ENCODE results near the gene TASP1. TPM values are rescaled to one million over a fixed set of nuclear protein-coding genes. Genes with fewer than 3 reads are reported as not detected.
"Not testable (repeated sequence)": the region's sequence is repeated elsewhere in the genome, so short reads cannot be mapped to it uniquely, and the experiment has no call there.

The TASP1 gene
- total RNA-seq, 1 experiment from 2014 or later, result 8.9 TPM

DNA sequence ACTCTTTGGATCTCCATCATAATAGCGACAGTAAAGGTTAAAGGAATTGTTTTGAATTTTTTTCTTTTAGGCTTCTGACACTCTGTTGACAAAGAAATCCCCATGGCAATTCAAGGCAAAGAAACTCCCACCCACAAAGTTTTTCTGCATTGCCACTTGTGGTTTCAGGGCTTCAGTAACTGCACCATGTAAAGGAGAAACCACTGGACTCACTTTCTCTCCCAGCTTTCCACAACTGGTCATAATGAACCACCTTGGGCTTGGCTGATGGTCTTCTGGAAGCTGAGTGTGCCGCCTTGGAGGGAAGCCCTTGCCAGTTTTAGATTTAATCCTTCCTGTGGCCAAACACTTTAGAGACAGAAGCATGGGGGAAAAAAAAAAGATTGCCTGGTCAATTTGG lies 254.6 kb downstream of the TASP1 start:
- no peaks in the 10 kb centered on the region for H3K27me3 ChIP-seq (ENCODE audit: control insufficient read depth, insufficient read depth, low read length)
- no peak overlapping the region for H3K27ac ChIP-seq (ENCODE audit: low read length)
- no peak for DNase-seq (ENCODE audit: low read depth, low spot score)
- H3K4me3 ChIP-seq (ENCODE audit: low read depth in 2 of 2, low read length in 2 of 2), result no peak overlapping the region
- TF ChIP-seq TCF7L2 (IDR thresholded peaks at IDR 0.05; ENCODE audit: low read depth, low read length) (no peak), SIN3A (IDR thresholded peaks at IDR 0.05; ENCODE audit: borderline replicate concordance, insufficient read depth, low read depth, low read length) (no peak), POLR2AphosphoS5 (IDR thresholded peaks at IDR 0.05; ENCODE audit: low read depth, low read length) (no peak)
- TF ChIP-seq, protein P1, sequence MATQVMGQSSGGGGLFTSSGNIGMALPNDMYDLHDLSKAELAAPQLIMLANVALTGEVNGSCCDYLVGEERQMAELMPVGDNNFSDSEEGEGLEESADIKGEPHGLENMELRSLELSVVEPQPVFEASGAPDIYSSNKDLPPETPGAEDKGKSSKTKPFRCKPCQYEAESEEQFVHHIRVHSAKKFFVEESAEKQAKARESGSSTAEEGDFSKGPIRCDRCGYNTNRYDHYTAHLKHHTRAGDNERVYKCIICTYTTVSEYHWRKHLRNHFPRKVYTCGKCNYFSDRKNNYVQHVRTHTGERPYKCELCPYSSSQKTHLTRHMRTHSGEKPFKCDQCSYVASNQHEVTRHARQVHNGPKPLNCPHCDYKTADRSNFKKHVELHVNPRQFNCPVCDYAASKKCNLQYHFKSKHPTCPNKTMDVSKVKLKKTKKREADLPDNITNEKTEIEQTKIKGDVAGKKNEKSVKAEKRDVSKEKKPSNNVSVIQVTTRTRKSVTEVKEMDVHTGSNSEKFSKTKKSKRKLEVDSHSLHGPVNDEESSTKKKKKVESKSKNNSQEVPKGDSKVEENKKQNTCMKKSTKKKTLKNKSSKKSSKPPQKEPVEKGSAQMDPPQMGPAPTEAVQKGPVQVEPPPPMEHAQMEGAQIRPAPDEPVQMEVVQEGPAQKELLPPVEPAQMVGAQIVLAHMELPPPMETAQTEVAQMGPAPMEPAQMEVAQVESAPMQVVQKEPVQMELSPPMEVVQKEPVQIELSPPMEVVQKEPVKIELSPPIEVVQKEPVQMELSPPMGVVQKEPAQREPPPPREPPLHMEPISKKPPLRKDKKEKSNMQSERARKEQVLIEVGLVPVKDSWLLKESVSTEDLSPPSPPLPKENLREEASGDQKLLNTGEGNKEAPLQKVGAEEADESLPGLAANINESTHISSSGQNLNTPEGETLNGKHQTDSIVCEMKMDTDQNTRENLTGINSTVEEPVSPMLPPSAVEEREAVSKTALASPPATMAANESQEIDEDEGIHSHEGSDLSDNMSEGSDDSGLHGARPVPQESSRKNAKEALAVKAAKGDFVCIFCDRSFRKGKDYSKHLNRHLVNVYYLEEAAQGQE (IDR thresholded peaks at IDR 0.05; ENCODE audit: insufficient read depth in 1 of 2, low read depth in 2 of 2, low read length in 1 of 2), result no peak
- TF ChIP-seq, protein P2, sequence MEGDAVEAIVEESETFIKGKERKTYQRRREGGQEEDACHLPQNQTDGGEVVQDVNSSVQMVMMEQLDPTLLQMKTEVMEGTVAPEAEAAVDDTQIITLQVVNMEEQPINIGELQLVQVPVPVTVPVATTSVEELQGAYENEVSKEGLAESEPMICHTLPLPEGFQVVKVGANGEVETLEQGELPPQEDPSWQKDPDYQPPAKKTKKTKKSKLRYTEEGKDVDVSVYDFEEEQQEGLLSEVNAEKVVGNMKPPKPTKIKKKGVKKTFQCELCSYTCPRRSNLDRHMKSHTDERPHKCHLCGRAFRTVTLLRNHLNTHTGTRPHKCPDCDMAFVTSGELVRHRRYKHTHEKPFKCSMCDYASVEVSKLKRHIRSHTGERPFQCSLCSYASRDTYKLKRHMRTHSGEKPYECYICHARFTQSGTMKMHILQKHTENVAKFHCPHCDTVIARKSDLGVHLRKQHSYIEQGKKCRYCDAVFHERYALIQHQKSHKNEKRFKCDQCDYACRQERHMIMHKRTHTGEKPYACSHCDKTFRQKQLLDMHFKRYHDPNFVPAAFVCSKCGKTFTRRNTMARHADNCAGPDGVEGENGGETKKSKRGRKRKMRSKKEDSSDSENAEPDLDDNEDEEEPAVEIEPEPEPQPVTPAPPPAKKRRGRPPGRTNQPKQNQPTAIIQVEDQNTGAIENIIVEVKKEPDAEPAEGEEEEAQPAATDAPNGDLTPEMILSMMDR (IDR thresholded peaks at IDR 0.05), result no peak
- intact Hi-C loops (cut with micrococcal nuclease; ENCODE audit: unreplicated experiment) (no loop called here), in situ Hi-C loops (cut with HindIII; ENCODE audit: low pct_unique_long_range_greater_than_20kb, low sequenced_read_pairs) (no loop called here)
- ChIA-PET CTCF (no interaction called here), POLR2A (no interaction called here)
- no peaks in the 10 kb centered on the region for H3K36me3 ChIP-seq (ENCODE audit: control insufficient read depth, insufficient read depth, low read length)
- no peaks in the 10 kb centered on the region for H3K4me1 ChIP-seq (ENCODE audit: control insufficient read depth, insufficient read depth, low read length)
- no TSS peak for BruUV-seq (replicated peaks)
- ATAC-seq, result no peak
- no peaks in the 10 kb centered on the region for H3K9me3 ChIP-seq (ENCODE audit: control insufficient read depth, insufficient read depth, low read depth, low read length)

DNA sequence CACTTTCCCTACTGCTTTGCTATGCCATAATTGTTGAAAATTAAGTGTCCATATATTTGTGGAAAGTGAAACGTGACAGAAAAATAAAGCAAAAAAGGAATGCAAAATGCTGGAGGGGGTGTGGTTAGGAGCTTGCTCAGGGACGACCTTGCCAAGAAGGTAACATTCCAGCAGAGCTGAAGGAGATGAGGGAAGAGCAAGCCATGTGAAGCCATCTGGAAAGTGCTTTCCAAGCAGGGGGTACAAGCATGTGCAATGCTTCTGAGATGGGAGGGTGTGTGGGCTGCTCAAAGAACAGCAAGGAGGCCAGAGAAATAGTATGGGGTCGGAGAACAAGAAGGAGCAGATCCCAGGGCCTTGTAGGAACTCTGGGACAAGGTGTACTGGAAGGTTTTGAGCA lies 255.9 kb downstream of the TASP1 start:
- Histone ChIP-seq H3K36me3 (ENCODE audit: control insufficient read depth, insufficient read depth, low read length) (no peaks in the 10 kb centered on the region), H3K4me1 (ENCODE audit: control insufficient read depth, insufficient read depth, low read length) (no peaks in the 10 kb centered on the region), H3K27me3 (ENCODE audit: control insufficient read depth, insufficient read depth, low read length) (no peaks in the 10 kb centered on the region), H3K4me3 (ENCODE audit: low read depth in 2 of 2, low read length in 2 of 2) (no peak overlapping the region), H3K9me3 (ENCODE audit: control insufficient read depth, insufficient read depth, low read depth, low read length) (no peaks in the 10 kb centered on the region), H3K27ac (ENCODE audit: low read length) (no peak overlapping the region)
- CTCF ChIA-PET, result no interaction called here
- DNase-seq (ENCODE audit: low read depth, low spot score) (no peak), ATAC-seq (no peak)
- in situ Hi-C loops (cut with HindIII; ENCODE audit: low pct_unique_long_range_greater_than_20kb, low sequenced_read_pairs) (no loop called here), intact Hi-C loops (cut with micrococcal nuclease; ENCODE audit: unreplicated experiment) (no loop called here)
- TF ChIP-seq POLR2AphosphoS5 (IDR thresholded peaks at IDR 0.05; ENCODE audit: low read depth, low read length) (no peak), TCF7L2 (IDR thresholded peaks at IDR 0.05; ENCODE audit: low read depth, low read length) (no peak), SIN3A (IDR thresholded peaks at IDR 0.05; ENCODE audit: borderline replicate concordance, insufficient read depth, low read depth, low read length) (no peak)
- TF ChIP-seq, protein P1 (IDR thresholded peaks at IDR 0.05; ENCODE audit: insufficient read depth in 1 of 2, low read depth in 2 of 2, low read length in 1 of 2), result no peak
- TF ChIP-seq, protein P2 (IDR thresholded peaks at IDR 0.05), result no peak
- POLR2A ChIA-PET, result no interaction called here
- no TSS peak for BruUV-seq (replicated peaks)

DNA sequence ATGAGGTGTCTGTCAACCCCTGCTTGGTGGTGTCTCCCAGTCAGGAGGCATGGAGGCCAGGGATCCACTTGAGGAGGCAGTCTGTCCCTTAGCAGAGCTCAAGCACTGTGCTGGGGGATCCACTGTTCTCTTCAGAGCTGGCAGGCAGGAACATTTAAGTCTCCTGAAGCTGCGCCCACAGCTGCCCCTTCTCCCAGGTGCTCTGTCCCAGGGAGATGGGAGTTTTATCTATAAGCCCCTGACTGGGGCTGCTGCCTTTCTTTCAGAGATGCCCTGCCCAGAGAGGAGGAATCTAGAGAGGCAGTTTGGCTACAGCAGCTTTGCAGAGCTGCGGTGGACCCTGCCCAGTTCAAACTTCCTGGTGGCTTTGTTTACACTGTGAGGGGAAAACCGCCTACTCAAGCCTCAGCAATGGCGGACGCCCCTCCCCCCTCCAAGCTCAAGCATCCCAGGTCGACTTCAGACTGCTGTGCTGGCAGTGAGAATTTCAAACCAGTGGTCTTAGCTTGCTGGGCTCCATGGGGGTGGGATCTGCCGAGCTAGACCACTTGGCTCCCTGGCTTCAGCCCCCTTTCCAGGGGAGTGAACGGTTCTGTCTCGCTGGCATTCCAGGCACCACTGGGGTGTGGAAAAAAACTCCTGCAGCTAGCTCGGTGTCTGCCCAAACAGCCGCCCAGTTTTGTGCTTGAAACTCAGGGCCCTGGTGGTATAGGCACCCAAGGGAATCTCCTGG lies 258.1 kb downstream of the TASP1 start:
- intact Hi-C loops (cut with micrococcal nuclease; ENCODE audit: unreplicated experiment); DNase-seq (ENCODE audit: low read depth, low spot score); H3K27ac ChIP-seq (ENCODE audit: low read length); H3K9me3 ChIP-seq (ENCODE audit: control insufficient read depth, insufficient read depth, low read depth, low read length); BruUV-seq (replicated peaks); ATAC-seq; H3K4me3 ChIP-seq (ENCODE audit: low read depth in 2 of 2, low read length in 2 of 2); in situ Hi-C loops (cut with HindIII; ENCODE audit: low pct_unique_long_range_greater_than_20kb, low sequenced_read_pairs); H3K4me1 ChIP-seq (ENCODE audit: control insufficient read depth, insufficient read depth, low read length); CTCF ChIA-PET; POLR2A ChIA-PET; H3K36me3 ChIP-seq (ENCODE audit: control insufficient read depth, insufficient read depth, low read length); H3K27me3 ChIP-seq (ENCODE audit: control insufficient read depth, insufficient read depth, low read length): not testable (repeated sequence)

Data from Panc1 (cell line).